Ishikawa (cell line): ENCODE results near the gene PHRF1.

Experiments used
- CEBPB ChIP-seq: IDR thresholded peaks from 2 replicates; pipeline ENCODE4 v1.6.1; 2012
- CREB1 ChIP-seq: IDR thresholded peaks from 2 replicates; pipeline ENCODE4 v1.6.1; 2012; ENCODE audit warnings: low read depth
- RAD21 ChIP-seq: IDR thresholded peaks from 2 replicates; pipeline ENCODE4 v1.6.1; 2012; ENCODE audit warnings: low read depth
- TCF12 ChIP-seq: IDR thresholded peaks from 2 replicates; pipeline ENCODE4 v1.6.1; 2012; ENCODE audit warnings: low read depth
- TEAD4 ChIP-seq: IDR thresholded peaks from 2 replicates; pipeline ENCODE4 v1.6.1; 2012
- YY1 ChIP-seq: IDR thresholded peaks from 2 replicates; pipeline ENCODE4 v1.6.1; 2012; ENCODE audit warnings: low read depth
- ZBTB7A ChIP-seq: IDR thresholded peaks from 2 replicates; pipeline ENCODE4 v1.6.1; 2012; ENCODE audit warnings: low read depth
- TF ChIP-seq, protein P1 (sequence below): IDR thresholded peaks from 2 replicates; pipeline ENCODE4 v1.6.1; 2012

DNA sequence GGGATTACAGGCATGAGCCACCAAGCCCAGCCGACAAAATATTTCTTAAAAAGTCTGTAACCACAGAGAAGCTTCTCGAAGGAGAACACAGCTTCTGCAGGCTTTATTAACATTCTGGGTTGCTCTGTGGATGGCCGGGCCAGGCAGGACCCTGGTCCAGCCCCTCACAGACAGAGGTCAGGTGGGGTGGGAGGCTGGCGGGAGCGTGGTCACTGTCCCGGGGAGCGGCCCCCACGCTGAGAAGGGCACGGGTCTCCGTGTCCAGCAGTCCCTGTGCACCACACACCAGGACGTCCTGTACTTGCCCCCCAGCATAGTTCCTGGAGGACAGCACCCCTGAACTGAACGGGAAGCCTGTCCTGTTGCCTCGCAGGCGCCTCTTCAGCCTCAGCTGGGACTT is 80.2 kb downstream of the PHRF1 start:
- no peak for TF ChIP-seq CREB1
- TF ChIP-seq YY1, result no peak
- no peak for TF ChIP-seq TCF12
- TF ChIP-seq TEAD4, result no peak
- TF ChIP-seq, protein P1, sequence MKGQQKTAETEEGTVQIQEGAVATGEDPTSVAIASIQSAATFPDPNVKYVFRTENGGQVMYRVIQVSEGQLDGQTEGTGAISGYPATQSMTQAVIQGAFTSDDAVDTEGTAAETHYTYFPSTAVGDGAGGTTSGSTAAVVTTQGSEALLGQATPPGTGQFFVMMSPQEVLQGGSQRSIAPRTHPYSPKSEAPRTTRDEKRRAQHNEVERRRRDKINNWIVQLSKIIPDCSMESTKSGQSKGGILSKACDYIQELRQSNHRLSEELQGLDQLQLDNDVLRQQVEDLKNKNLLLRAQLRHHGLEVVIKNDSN, result no peak
- no peak for TF ChIP-seq ZBTB7A
- no peak for TF ChIP-seq CEBPB
- TF ChIP-seq RAD21, result no peak
